Neural progenitor cell (in vitro differentiated cells): ENCODE measurements around the gene PLA2G4A. TPM values are rescaled to one million over a fixed set of nuclear protein-coding genes. Genes with fewer than 3 reads are reported as not detected.

ENCODE experiments used
- DNase-seq: peaks from one replicate; pipeline ENCODE4 v3.0.0-alpha.2; 2016; ENCODE audit warnings: low spot score
- H2AFZ ChIP-seq: fragments of 200-600 bp; sonication (generic); replicated peaks from 2 replicates; pipeline ENCODE4 v1.6.1; 2016; ENCODE audit warnings: antibody characterized with exemption
- H3F3A ChIP-seq: fragments of 200-600 bp; sonication (generic); 2 replicates; pipeline ENCODE4 v1.6.1; 2016; ENCODE audit warnings: antibody characterized with exemption, low read depth
- H3K27ac ChIP-seq: fragments of 200-600 bp; sonication (generic); 2 replicates; pipeline ENCODE4 v1.5.1; 2016; ENCODE audit warnings: mild to moderate bottlenecking
- H3K27me3 ChIP-seq: fragments of 200-600 bp; sonication (generic); 2 replicates; pipeline ENCODE4 v1.6.1; 2016; ENCODE audit warnings: mild to moderate bottlenecking, moderate library complexity
- H3K36me3 ChIP-seq: fragments of 200-600 bp; sonication (generic); 2 replicates; pipeline ENCODE4 v1.5.1; 2016
- H3K4me1 ChIP-seq: fragments of 200-600 bp; sonication (generic); 2 replicates; pipeline ENCODE4 v1.6.1; 2016; ENCODE audit warnings: mixed run types
- H3K4me2 ChIP-seq: fragments of 200-600 bp; sonication (generic); 2 replicates; pipeline ENCODE4 v1.6.1; 2016
- H3K4me3 ChIP-seq: fragments of 200-600 bp; sonication (generic); 2 replicates; pipeline ENCODE4 v1.5.1; 2016
- H3K79me2 ChIP-seq: fragments of 200-600 bp; sonication (generic); 2 replicates; pipeline ENCODE4 v1.6.1; 2016; ENCODE audit warnings: low read depth
- H3K9ac ChIP-seq: fragments of 200-600 bp; sonication (generic); 2 replicates; pipeline ENCODE4 v1.6.1; 2016
- H3K9me3 ChIP-seq: fragments of 200-600 bp; sonication (generic); 2 replicates; pipeline ENCODE4 v1.5.1; 2016; ENCODE audit warnings: low read depth
- H4K20me1 ChIP-seq: fragments of 200-600 bp; sonication (generic); 2 replicates; pipeline ENCODE4 v1.6.1; 2016; ENCODE audit warnings: low read depth
- H3K27ac Mint-ChIP-seq: 3 replicates; pipeline ENCODE4 v1.8.0; 2021; ENCODE audit warnings: mixed read lengths
- H3K27me3 Mint-ChIP-seq: 2 replicates; pipeline ENCODE4 v1.8.0; 2022; ENCODE audit warnings: low read depth, mild to moderate bottlenecking, inconsistent platforms, moderate library complexity, mixed read lengths; ENCODE audit not compliant: insufficient read depth
- H3K36me3 Mint-ChIP-seq: 3 replicates; pipeline ENCODE4 v1.8.0; 2021; ENCODE audit warnings: mixed read lengths
- H3K4me1 Mint-ChIP-seq: 3 replicates; pipeline ENCODE4 v1.8.0; 2021; ENCODE audit warnings: mixed read lengths
- H3K4me3 Mint-ChIP-seq: 3 replicates; pipeline ENCODE4 v1.8.0; 2021; ENCODE audit warnings: mild to moderate bottlenecking, moderate library complexity, mixed read lengths
- H3K9me3 Mint-ChIP-seq: 3 replicates; pipeline ENCODE4 v1.8.0; 2020; ENCODE audit warnings: mixed read lengths
- EZH2 ChIP-seq: fragments of 200-600 bp; sonication (generic); IDR thresholded peaks from 2 replicates; pipeline ENCODE4 v1.6.1; 2017; ENCODE audit warnings: antibody characterized with exemption, mild to moderate bottlenecking, moderate library complexity
- EZH2phosphoT487 ChIP-seq: fragments of 200-600 bp; sonication (generic); IDR thresholded peaks from 2 replicates; pipeline ENCODE4 v1.6.1; 2017; ENCODE audit warnings: antibody characterized with exemption
- total RNA-seq: library from RNA; depleted of rRNA; stranded (reverse); fragments of >200 nt; gene quantifications from 2 replicates; pipeline ENCODE4 v1.2.3, GENCODE V29; 2015; ENCODE audit warnings: low replicate concordance
- TF ChIP-seq, protein P1 (sequence below): fragments of 200-600 bp; sonication (generic); IDR thresholded peaks from 2 replicates; pipeline ENCODE4 v1.5.1; 2017; ENCODE audit warnings: antibody characterized with exemption, mild to moderate bottlenecking

PLA2G4A gene
- total RNA-seq, 1 donor from 2014 or later: 1.0 TPM

- no peaks in the 10 kb centered on the region for H3K27me3 Mint-ChIP-seq
- DNase-seq: no peak
- H3K27ac ChIP-seq: no peak overlapping the region
- no peaks in the 10 kb centered on the region for H3K4me1 ChIP-seq
- no peak overlapping the region for H3K27ac Mint-ChIP-seq
- no peaks in the 10 kb centered on the region for H3K79me2 ChIP-seq
- no peaks in the 10 kb centered on the region for H3K36me3 ChIP-seq
- no peaks in the 10 kb centered on the region for H3K9me3 Mint-ChIP-seq
- no peak overlapping the region for H3K4me3 ChIP-seq
- H4K20me1 ChIP-seq: no peaks in the 10 kb centered on the region
- no peaks in the 10 kb centered on the region for H3F3A ChIP-seq
- H3K9ac ChIP-seq: no peak overlapping the region
- H3K27me3 ChIP-seq: no peaks in the 10 kb centered on the region
- no peaks in the 10 kb centered on the region for H3K36me3 Mint-ChIP-seq
- no peak overlapping the region for H2AFZ ChIP-seq
- TF ChIP-seq EZH2phosphoT487: no peak
- H3K9me3 ChIP-seq: no peaks in the 10 kb centered on the region
- H3K4me3 Mint-ChIP-seq: no peak overlapping the region
- H3K4me2 ChIP-seq: no peak overlapping the region
- no peaks in the 10 kb centered on the region for H3K4me1 Mint-ChIP-seq
These were observed 146.0 kb downstream of the PLA2G4A start for GRCh38 chr1:186974774-186975181.

- no peak for DNase-seq
- Mint-ChIP-seq H3K36me3 (no peaks in the 10 kb centered on the region), H3K27me3 (no peaks in the 10 kb centered on the region), H3K27ac (no peak overlapping the region), H3K9me3 (no peaks in the 10 kb centered on the region), H3K4me1 (no peaks in the 10 kb centered on the region), H3K4me3 (no peak overlapping the region)
- Histone ChIP-seq H3K79me2 (no peaks in the 10 kb centered on the region), H3K36me3 (no peaks in the 10 kb centered on the region), H3K4me3 (no peak overlapping the region), H4K20me1 (no peaks in the 10 kb centered on the region), H3K9me3 (no peaks in the 10 kb centered on the region), H3F3A (no peaks in the 10 kb centered on the region), H3K4me2 (no peak overlapping the region), H3K4me1 (no peaks in the 10 kb centered on the region), H3K27me3 (no peaks in the 10 kb centered on the region), H3K27ac (no peak overlapping the region), H3K9ac (no peak overlapping the region), H2AFZ (no peak overlapping the region)
- TF ChIP-seq, protein P1, sequence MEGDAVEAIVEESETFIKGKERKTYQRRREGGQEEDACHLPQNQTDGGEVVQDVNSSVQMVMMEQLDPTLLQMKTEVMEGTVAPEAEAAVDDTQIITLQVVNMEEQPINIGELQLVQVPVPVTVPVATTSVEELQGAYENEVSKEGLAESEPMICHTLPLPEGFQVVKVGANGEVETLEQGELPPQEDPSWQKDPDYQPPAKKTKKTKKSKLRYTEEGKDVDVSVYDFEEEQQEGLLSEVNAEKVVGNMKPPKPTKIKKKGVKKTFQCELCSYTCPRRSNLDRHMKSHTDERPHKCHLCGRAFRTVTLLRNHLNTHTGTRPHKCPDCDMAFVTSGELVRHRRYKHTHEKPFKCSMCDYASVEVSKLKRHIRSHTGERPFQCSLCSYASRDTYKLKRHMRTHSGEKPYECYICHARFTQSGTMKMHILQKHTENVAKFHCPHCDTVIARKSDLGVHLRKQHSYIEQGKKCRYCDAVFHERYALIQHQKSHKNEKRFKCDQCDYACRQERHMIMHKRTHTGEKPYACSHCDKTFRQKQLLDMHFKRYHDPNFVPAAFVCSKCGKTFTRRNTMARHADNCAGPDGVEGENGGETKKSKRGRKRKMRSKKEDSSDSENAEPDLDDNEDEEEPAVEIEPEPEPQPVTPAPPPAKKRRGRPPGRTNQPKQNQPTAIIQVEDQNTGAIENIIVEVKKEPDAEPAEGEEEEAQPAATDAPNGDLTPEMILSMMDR: no peak
- TF ChIP-seq EZH2: no peak
- no peak for TF ChIP-seq EZH2phosphoT487
These were observed 146.5 kb downstream of the PLA2G4A start for GRCh38 chr1:186975220-186975619.

GRCh38 chr1:186976700-186977099 is 148.0 kb downstream of the PLA2G4A start:
- no peaks in the 10 kb centered on the region for H3F3A ChIP-seq
- no peak overlapping the region for H3K27ac Mint-ChIP-seq
- no peaks in the 10 kb centered on the region for H3K36me3 Mint-ChIP-seq
- no peaks in the 10 kb centered on the region for H3K9me3 ChIP-seq
- H3K4me3 Mint-ChIP-seq: no peak overlapping the region
- H3K9me3 Mint-ChIP-seq: no peaks in the 10 kb centered on the region
- H4K20me1 ChIP-seq: no peaks in the 10 kb centered on the region
- no peaks in the 10 kb centered on the region for H3K79me2 ChIP-seq
- no peaks in the 10 kb centered on the region for H3K4me1 ChIP-seq
- TF ChIP-seq EZH2 (no peak), EZH2phosphoT487 (no peak)
- TF ChIP-seq, protein P1: no peak
- no peak overlapping the region for H3K4me2 ChIP-seq
- no peaks in the 10 kb centered on the region for H3K27me3 Mint-ChIP-seq
- H3K36me3 ChIP-seq: no peaks in the 10 kb centered on the region
- H3K9ac ChIP-seq: no peak overlapping the region
- H2AFZ ChIP-seq: no peak overlapping the region
- no peak overlapping the region for H3K27ac ChIP-seq
- DNase-seq: no peak
- no peak overlapping the region for H3K4me3 ChIP-seq
- H3K27me3 ChIP-seq: no peaks in the 10 kb centered on the region
- H3K4me1 Mint-ChIP-seq: no peaks in the 10 kb centered on the region

DNA sequence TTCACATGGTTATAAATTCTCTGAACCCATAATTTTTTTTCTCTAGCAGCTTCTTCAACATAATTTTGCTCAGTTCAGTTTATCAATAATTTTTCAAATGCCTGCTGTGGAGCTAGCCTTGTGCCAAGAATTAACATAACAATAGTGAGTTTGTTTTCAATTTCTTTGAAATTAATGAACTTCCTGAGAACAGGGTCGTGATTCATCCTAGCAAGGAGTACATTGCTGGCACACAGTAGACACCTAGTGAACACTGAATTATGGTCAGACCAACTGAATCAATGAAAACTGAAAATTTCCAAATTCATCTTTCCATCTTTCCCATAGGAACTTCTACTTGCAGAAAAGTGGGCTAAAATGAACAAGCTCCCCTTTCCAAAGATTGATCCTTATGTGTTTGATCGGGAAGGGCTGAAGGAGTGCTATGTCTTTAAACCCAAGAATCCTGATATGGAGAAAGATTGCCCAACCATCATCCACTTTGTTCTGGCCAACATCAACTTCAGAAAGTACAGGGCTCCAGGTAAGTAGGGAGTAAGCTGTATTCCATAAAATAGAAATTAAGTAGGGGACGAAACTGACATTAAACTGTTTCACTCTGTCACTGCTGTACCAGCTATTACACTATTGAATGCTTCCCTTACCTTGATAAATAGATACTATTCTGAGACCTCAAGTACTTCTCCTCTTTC is 148.7 kb downstream of the PLA2G4A start:
- Histone ChIP-seq H4K20me1 (no peaks in the 10 kb centered on the region), H3K9ac (no peak overlapping the region), H3F3A (no peaks in the 10 kb centered on the region), H3K36me3 (no peaks in the 10 kb centered on the region), H3K4me3 (no peak overlapping the region), H3K4me2 (no peak overlapping the region), H3K27ac (no peak overlapping the region), H2AFZ (peak overlapping the region; percentile 24), H3K79me2 (no peaks in the 10 kb centered on the region), H3K9me3 (no peaks in the 10 kb centered on the region), H3K4me1 (no peaks in the 10 kb centered on the region), H3K27me3 (no peaks in the 10 kb centered on the region)
- Mint-ChIP-seq H3K4me1 (no peaks in the 10 kb centered on the region), H3K9me3 (no peaks in the 10 kb centered on the region), H3K27ac (no peak overlapping the region), H3K4me3 (no peak overlapping the region), H3K27me3 (no peaks in the 10 kb centered on the region), H3K36me3 (no peaks in the 10 kb centered on the region)
- TF ChIP-seq, protein P1: no peak
- TF ChIP-seq EZH2: no peak
- no peak for TF ChIP-seq EZH2phosphoT487
- no peak for DNase-seq
